ENCODE measurements around the gene P2RX3.

- TF ChIP-seq GATA2 (IDR thresholded peaks at IDR 0.05; ENCODE audit: low read depth, low read length) (no peak), GATA3 (IDR thresholded peaks at IDR 0.05; ENCODE audit: low read depth, low read length) (no peak)
These were observed 59.3 kb downstream of the P2RX3 start for GRCh38 chr11:57397394-57397990.
